SK-N-MC (cell line): Measurements from ENCODE around the gene MAPK12.

ENCODE experiments used
- EZH2 ChIP-seq: fragments of 200-600 bp; sonication (generic); IDR thresholded peaks from one replicate; pipeline ENCODE4 v1.6.1; 2017; ENCODE audit warnings: antibody characterized with exemption
- FOXP2 ChIP-seq: optimal IDR thresholded peaks from 2 replicates; pipeline ENCODE3; 2011; ENCODE audit warnings: mild to moderate bottlenecking, moderate library complexity; ENCODE audit not compliant: insufficient read depth; ENCODE audit errors: extremely low read length, control extremely low read depth

- TF ChIP-seq EZH2 (no peak), FOXP2 (no peak)
Observed at GRCh38 chr22:50255099-50255498, 6.4 kb downstream of the MAPK12 start.
